H9 (cell line): ENCODE measurements around the gene LIPC. TPM values are rescaled to one million over a fixed set of nuclear protein-coding genes. Genes with fewer than 3 reads are reported as not detected.

ENCODE experiments used
- DNase-seq: peaks from one replicate; pipeline ENCODE4 v3.0.0-alpha.2; 2017
- H2AFZ ChIP-seq: one replicate; pipeline ENCODE4 v1.6.1; 2013; ENCODE audit warnings: mild to moderate bottlenecking, low read length, control low read depth, moderate library complexity
- H2AK5ac ChIP-seq: 2 replicates; pipeline ENCODE4 v1.6.1; 2013; ENCODE audit warnings: low read length, control low read depth, mixed read lengths; ENCODE audit not compliant: insufficient read length
- H2BK120ac ChIP-seq: one replicate; pipeline ENCODE4 v1.6.1; 2013; ENCODE audit warnings: low read depth, mild to moderate bottlenecking, low read length, control low read depth, inconsistent platforms; ENCODE audit not compliant: poor library complexity, severe bottlenecking
- H2BK12ac ChIP-seq: 2 replicates; pipeline ENCODE4 v1.6.1; 2013; ENCODE audit warnings: low read length, control low read depth, mixed read lengths, low read depth; ENCODE audit not compliant: insufficient read length
- H2BK15ac ChIP-seq: 2 replicates; pipeline ENCODE4 v1.6.1; 2013; ENCODE audit warnings: low read depth, low read length, control low read depth
- H2BK20ac ChIP-seq: one replicate; pipeline ENCODE4 v1.6.1; 2013; ENCODE audit warnings: low read depth, mild to moderate bottlenecking, low read length, control low read depth, inconsistent platforms; ENCODE audit not compliant: poor library complexity, severe bottlenecking
- H2BK5ac ChIP-seq: 2 replicates; pipeline ENCODE4 v1.6.1; 2013; ENCODE audit warnings: low read length, control low read depth, mixed read lengths; ENCODE audit not compliant: insufficient read length
- H3K14ac ChIP-seq: 2 replicates; pipeline ENCODE4 v1.6.1; 2013; ENCODE audit warnings: low read length, control low read depth; ENCODE audit not compliant: insufficient read depth
- H3K18ac ChIP-seq: 2 replicates; pipeline ENCODE4 v1.6.1; 2013; ENCODE audit warnings: low read depth, mild to moderate bottlenecking, mixed read lengths, low read length, control low read depth; ENCODE audit not compliant: insufficient read length
- H3K23ac ChIP-seq: 2 replicates; pipeline ENCODE4 v1.6.1; 2013; ENCODE audit warnings: low read length, control low read depth, mixed read lengths, low read depth; ENCODE audit not compliant: insufficient read length
- H3K23me2 ChIP-seq: 2 replicates; pipeline ENCODE4 v1.6.1; 2013; ENCODE audit warnings: low read depth, mild to moderate bottlenecking, mixed read lengths, low read length, control low read depth; ENCODE audit not compliant: insufficient read length, poor library complexity, severe bottlenecking
- H3K27ac ChIP-seq: 2 replicates; pipeline ENCODE4 v1.5.1; 2013; ENCODE audit warnings: low read length, control low read depth, mixed read lengths, low read depth; ENCODE audit not compliant: insufficient read length
- H3K27me3 ChIP-seq: 2 replicates; pipeline ENCODE4 v1.6.1; 2013; ENCODE audit warnings: low read length, control low read depth, inconsistent platforms; ENCODE audit not compliant: insufficient read depth
- H3K4ac ChIP-seq: 2 replicates; pipeline ENCODE4 v1.6.1; 2013; ENCODE audit warnings: low read depth, mild to moderate bottlenecking, control low read depth, inconsistent platforms, low read length, moderate library complexity
- H3K4me1 ChIP-seq: 2 replicates; pipeline ENCODE4 v1.6.1; 2013; ENCODE audit warnings: low read length, control low read depth, inconsistent platforms; ENCODE audit not compliant: insufficient read depth
- H3K4me2 ChIP-seq: 2 replicates; pipeline ENCODE4 v1.6.1; 2013; ENCODE audit warnings: low read length, control low read depth, mixed read lengths; ENCODE audit not compliant: insufficient read length, insufficient read depth
- H3K56ac ChIP-seq: 2 replicates; pipeline ENCODE4 v1.6.1; 2013; ENCODE audit warnings: low read depth, mild to moderate bottlenecking, mixed read lengths, low read length, control low read depth; ENCODE audit not compliant: insufficient read length
- H3K79me1 ChIP-seq: 2 replicates; pipeline ENCODE4 v1.6.1; 2013; ENCODE audit warnings: low read depth, mild to moderate bottlenecking, moderate library complexity, low read length, control low read depth, inconsistent platforms; ENCODE audit not compliant: insufficient read depth, poor library complexity, severe bottlenecking
- H3K79me2 ChIP-seq: 2 replicates; pipeline ENCODE4 v1.6.1; 2013; ENCODE audit warnings: low read length, control low read depth, inconsistent platforms; ENCODE audit not compliant: insufficient read depth
- H3K9ac ChIP-seq: 2 replicates; pipeline ENCODE4 v1.6.1; 2013; ENCODE audit warnings: low read length, control low read depth, mixed read lengths; ENCODE audit not compliant: insufficient read length; ENCODE audit errors: extremely low read depth
- H3K9me3 ChIP-seq: one replicate; pipeline ENCODE4 v1.6.1; 2013; ENCODE audit warnings: low read depth, low read length, inconsistent platforms; ENCODE audit not compliant: control insufficient read depth
- H3T11ph ChIP-seq: one replicate; pipeline ENCODE4 v1.6.1; 2013; ENCODE audit warnings: mild to moderate bottlenecking, low read length, control low read depth, inconsistent platforms
- H4K20me1 ChIP-seq: one replicate; pipeline ENCODE4 v1.6.1; 2013; ENCODE audit not compliant: control insufficient read depth, insufficient read length, insufficient read depth
- H4K5ac ChIP-seq: 2 replicates; pipeline ENCODE4 v1.6.1; 2013; ENCODE audit warnings: low read depth, mild to moderate bottlenecking, mixed read lengths, low read length, control low read depth; ENCODE audit not compliant: insufficient read length
- H4K8ac ChIP-seq: replicated peaks from 2 replicates; pipeline ENCODE4 v1.6.1; 2013; ENCODE audit warnings: low read length, control low read depth, mixed read lengths, low read depth; ENCODE audit not compliant: insufficient read length
- H4K91ac ChIP-seq: 2 replicates; pipeline ENCODE4 v1.6.1; 2013; ENCODE audit warnings: low read depth, mild to moderate bottlenecking, moderate library complexity, mixed read lengths, low read length, control low read depth; ENCODE audit not compliant: insufficient read length
- H3K27ac Mint-ChIP-seq, 3 experiments: 2 replicates in 2 of 3; 3 replicates in 1 of 3; pipeline ENCODE4 v1.8.0; 2020 to 2021; ENCODE audit warnings: mixed read lengths in 3 of 3, mild to moderate bottlenecking in 1 of 3, moderate library complexity in 1 of 3
- H3K27me3 Mint-ChIP-seq: 2 replicates; pipeline ENCODE4 v1.8.0; 2021; ENCODE audit warnings: low read depth, mild to moderate bottlenecking, moderate library complexity, mixed read lengths
- H3K36me3 Mint-ChIP-seq, 3 experiments: 2 replicates in 2 of 3; 3 replicates in 1 of 3; pipeline ENCODE4 v1.8.0; 2020 to 2021; ENCODE audit warnings: low read depth in 3 of 3, mixed read lengths in 3 of 3; ENCODE audit not compliant: insufficient read depth in 1 of 3
- H3K4me1 Mint-ChIP-seq, 2 experiments: 2 replicates each; pipeline ENCODE4 v1.8.0; 2020; ENCODE audit warnings: mixed read lengths in 2 of 2
- H3K4me3 Mint-ChIP-seq, 2 experiments: 2 replicates in 1 of 2; 3 replicates in 1 of 2; pipeline ENCODE4 v1.8.0; 2020 to 2021; ENCODE audit warnings: mild to moderate bottlenecking in 2 of 2, mixed read lengths in 2 of 2, moderate library complexity in 1 of 2
- H3K9me3 Mint-ChIP-seq, 2 experiments: 2 replicates in 1 of 2; 3 replicates in 1 of 2; pipeline ENCODE4 v1.8.0; 2020; ENCODE audit warnings: mild to moderate bottlenecking in 2 of 2, mixed read lengths in 2 of 2, moderate library complexity in 1 of 2
- CTCF ChIP-seq: fragments of 200-600 bp; sonication (generic); conservative IDR thresholded peaks from 3 replicates; pipeline ENCODE4 v1.8.0; 2021; ENCODE audit warnings: antibody characterized with exemption, mild to moderate bottlenecking
- WGBS: extraction: QIAGEN DNeasy Blood & Tissue Kit; methylation state at CpG from one replicate; pipeline ENCODE4 v1.1.7; 2013; ENCODE audit warnings: missing lambda C conversion rate, low lambda C conversion rate, mixed read lengths; ENCODE audit not compliant: insufficient read length; ENCODE audit errors: extremely low coverage; 5-methylcytosine and 5-hydroxymethylcytosine counted together
- total RNA-seq: library from RNA; stranded (reverse); gene quantifications from 2 replicates; pipeline ENCODE4 v1.2.1, GENCODE V29; 2021

LIPC gene
- total RNA-seq, 1 experiment from 2014 or later = not detected

- Histone ChIP-seq H3K79me1 (no peaks in the 10 kb centered on the region), H2BK120ac (no peak overlapping the region), H3K4me1 (no peaks in the 10 kb centered on the region), H3K9me3 (no peaks in the 10 kb centered on the region), H3K56ac (no peak overlapping the region), H3T11ph (no peak overlapping the region), H2AK5ac (no peak overlapping the region), H2BK12ac (no peak overlapping the region), H3K23me2 (no peaks in the 10 kb centered on the region), H4K20me1 (no peaks in the 10 kb centered on the region), H4K8ac (no peak overlapping the region), H2BK20ac (no peak overlapping the region), H3K79me2 (no peaks in the 10 kb centered on the region), H3K23ac (no peak overlapping the region), H2AFZ (no peak overlapping the region), H3K14ac (no peak overlapping the region), H4K5ac (no peak overlapping the region), H3K27me3 (no peaks in the 10 kb centered on the region), H3K4me2 (no peak overlapping the region), H4K91ac (no peak overlapping the region), H3K9ac (no peak overlapping the region), H2BK5ac (no peak overlapping the region), H3K18ac (no peak overlapping the region), H3K4ac (no peak overlapping the region), H2BK15ac (no peak overlapping the region), H3K27ac (no peak overlapping the region)
- WGBS = no CpG with 5 or more reads among the region's 3 CpGs
- Mint-ChIP-seq H3K4me1 (peaks cover 9 to 13% of the 10 kb centered on the region in 2 experiments; a peak in 3 of 4 replicates), H3K9me3 (no peaks in the 10 kb centered on the region; a peak in 1 of 5 replicates), H3K4me3 (no peak overlapping the region), H3K36me3 (no peaks in the 10 kb centered on the region), H3K27me3 (no peaks in the 10 kb centered on the region), H3K27ac (no peak overlapping the region)
- no peak for TF ChIP-seq CTCF
- DNase-seq = no peak
Measured at GRCh38 chr15:58392141-58392540, 39.6 kb upstream of the LIPC start.
